Measurements from ENCODE around the gene GMCL1. TPM values are rescaled to one million over a fixed set of nuclear protein-coding genes. Genes with fewer than 3 reads are reported as not detected.
"Not testable (repeated sequence)": the region's sequence is repeated elsewhere in the genome, so short reads cannot be mapped to it uniquely, and the experiment has no call there.

GMCL1 gene
- total RNA-seq, 1 experiment from 2014 or later = 21.6 TPM

DNA sequence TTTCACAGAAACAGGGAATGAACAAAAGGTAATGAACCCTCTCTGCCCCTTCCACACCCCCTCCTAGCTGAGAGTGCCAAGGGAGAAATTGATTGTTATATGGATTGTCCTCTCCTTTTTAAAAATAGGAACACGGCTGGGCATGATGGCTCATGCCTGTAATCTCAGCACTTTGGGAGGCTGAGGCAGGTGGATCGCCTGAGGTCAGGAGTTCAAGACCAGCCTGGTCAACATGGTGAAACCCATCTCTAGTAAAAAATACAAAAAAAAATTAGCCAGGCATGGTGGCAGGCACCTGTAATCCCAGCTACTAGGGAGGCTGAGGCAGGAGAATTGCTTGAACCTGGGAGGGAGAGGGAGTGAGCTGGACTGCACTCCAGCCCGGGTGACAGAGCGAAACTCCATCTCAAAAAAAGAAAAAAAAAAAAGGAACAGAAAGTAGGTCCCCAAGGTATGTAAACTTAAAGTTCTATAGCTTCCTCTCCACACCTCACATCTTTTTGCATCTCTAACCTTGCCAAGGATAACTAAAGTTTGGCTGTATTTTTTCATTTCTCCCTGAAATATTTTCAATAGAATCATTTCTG, 26.6 kb upstream of the GMCL1 start:
- H3K27ac Mint-ChIP-seq; H3K4me3 Mint-ChIP-seq; H3K9me3 Mint-ChIP-seq; POLR2A ChIA-PET; H3K27me3 Mint-ChIP-seq (ENCODE audit: low read depth); DNase-seq (ENCODE audit: low spot score); H3K36me3 Mint-ChIP-seq; ATAC-seq: not testable (repeated sequence)
- CTCF ChIA-PET = interaction anchor here (1.4 to 3.6 kb wide), 3 partner anchors 13 to 78 kb away, joined by 3 to 25 read pairs (median 12); no protein-coding TSS in a partner anchor
- peaks cover 17% of the 10 kb centered on the region for H3K4me1 Mint-ChIP-seq

DNA sequence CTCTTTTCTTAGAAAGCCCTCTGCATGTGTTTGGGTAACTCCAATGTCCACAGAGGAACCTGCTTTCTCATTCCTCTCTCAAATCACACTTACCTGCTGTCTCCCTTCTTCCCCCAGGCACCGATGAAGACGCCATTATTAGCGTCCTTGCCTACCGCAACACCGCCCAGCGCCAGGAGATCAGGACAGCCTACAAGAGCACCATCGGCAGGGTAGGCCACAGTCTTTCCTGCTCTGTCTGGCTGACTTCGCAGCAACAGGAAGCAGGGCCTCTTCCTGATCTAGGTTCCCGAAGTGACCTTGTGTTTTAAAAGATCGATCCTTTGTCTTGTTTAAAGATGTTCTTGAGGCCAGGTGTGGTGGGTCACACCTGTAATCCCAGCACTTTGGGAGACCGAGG, 25.0 kb upstream of the GMCL1 start:
- Mint-ChIP-seq H3K36me3 (peaks cover 4% of the 10 kb centered on the region), H3K9me3 (peaks cover 5% of the 10 kb centered on the region), H3K27me3 (ENCODE audit: low read depth) (no peaks in the 10 kb centered on the region), H3K27ac (no peak overlapping the region; the same call in 1 of the 2 replicates), H3K4me3 (no peak overlapping the region), H3K4me1 (peaks cover 6% of the 10 kb centered on the region; the same call in 1 of the 2 replicates)
- TF ChIP-seq FOXP1 (CRISPR knock-in tag; IDR thresholded peaks at IDR 0.05; ENCODE audit: borderline replicate concordance) = no peak
- TF ChIP-seq ZNF671 (CRISPR knock-in tag; IDR thresholded peaks at IDR 0.05) = no peak
- no peak for TF ChIP-seq ZNF416 (CRISPR knock-in tag; IDR thresholded peaks at IDR 0.05)
- TF ChIP-seq, protein P1, sequence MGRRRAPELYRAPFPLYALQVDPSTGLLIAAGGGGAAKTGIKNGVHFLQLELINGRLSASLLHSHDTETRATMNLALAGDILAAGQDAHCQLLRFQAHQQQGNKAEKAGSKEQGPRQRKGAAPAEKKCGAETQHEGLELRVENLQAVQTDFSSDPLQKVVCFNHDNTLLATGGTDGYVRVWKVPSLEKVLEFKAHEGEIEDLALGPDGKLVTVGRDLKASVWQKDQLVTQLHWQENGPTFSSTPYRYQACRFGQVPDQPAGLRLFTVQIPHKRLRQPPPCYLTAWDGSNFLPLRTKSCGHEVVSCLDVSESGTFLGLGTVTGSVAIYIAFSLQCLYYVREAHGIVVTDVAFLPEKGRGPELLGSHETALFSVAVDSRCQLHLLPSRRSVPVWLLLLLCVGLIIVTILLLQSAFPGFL (CRISPR knock-in tag; IDR thresholded peaks at IDR 0.05; ENCODE audit: borderline replicate concordance) = no peak
- TF ChIP-seq ZNF423 (CRISPR knock-in tag; IDR thresholded peaks at IDR 0.05) = no peak
- TF ChIP-seq, protein P2, sequence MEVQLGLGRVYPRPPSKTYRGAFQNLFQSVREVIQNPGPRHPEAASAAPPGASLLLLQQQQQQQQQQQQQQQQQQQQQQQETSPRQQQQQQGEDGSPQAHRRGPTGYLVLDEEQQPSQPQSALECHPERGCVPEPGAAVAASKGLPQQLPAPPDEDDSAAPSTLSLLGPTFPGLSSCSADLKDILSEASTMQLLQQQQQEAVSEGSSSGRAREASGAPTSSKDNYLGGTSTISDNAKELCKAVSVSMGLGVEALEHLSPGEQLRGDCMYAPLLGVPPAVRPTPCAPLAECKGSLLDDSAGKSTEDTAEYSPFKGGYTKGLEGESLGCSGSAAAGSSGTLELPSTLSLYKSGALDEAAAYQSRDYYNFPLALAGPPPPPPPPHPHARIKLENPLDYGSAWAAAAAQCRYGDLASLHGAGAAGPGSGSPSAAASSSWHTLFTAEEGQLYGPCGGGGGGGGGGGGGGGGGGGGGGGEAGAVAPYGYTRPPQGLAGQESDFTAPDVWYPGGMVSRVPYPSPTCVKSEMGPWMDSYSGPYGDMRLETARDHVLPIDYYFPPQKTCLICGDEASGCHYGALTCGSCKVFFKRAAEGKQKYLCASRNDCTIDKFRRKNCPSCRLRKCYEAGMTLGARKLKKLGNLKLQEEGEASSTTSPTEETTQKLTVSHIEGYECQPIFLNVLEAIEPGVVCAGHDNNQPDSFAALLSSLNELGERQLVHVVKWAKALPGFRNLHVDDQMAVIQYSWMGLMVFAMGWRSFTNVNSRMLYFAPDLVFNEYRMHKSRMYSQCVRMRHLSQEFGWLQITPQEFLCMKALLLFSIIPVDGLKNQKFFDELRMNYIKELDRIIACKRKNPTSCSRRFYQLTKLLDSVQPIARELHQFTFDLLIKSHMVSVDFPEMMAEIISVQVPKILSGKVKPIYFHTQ (CRISPR knock-in tag; IDR thresholded peaks at IDR 0.05) = no peak
- TF ChIP-seq ETV6 (CRISPR knock-in tag; IDR thresholded peaks at IDR 0.05) = no peak
- TF ChIP-seq, protein P3, sequence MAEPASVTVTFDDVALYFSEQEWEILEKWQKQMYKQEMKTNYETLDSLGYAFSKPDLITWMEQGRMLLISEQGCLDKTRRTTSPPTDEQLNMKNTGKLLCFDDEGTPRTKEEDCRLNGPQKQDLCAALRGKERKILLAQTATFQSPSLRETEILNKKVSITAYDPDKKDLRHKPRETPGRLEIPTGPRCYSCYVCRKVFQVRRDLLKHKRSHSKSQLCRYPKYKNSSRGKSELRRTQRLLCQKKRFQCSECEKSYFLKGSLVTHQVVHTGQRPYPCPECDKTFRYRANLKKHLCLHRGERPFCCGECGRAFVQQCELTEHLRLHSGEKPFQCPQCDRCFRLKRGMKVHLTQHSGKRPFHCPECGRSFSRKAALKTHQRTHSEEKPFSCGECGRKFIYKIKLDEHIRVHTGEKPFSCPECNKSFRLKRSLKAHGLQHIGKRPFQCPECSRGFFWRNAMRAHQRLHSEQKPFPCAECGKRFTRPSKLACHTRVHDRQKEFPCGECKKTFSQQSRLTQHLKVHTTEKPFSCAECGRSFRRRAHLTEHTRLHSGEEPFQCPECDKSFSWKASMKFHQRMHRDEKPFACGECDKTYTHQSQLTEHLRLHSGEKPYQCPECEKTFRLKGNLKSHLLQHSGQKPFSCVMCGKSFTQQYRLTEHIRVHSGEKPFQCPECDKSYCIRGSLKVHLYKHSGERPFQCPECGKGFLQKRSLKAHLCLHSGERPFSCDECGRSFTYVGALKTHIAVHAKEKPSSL (CRISPR knock-in tag; conservative IDR thresholded peaks at IDR 0.05) = no peak
- TF ChIP-seq ZNF396 (CRISPR knock-in tag; IDR thresholded peaks at IDR 0.05; ENCODE audit: borderline replicate concordance) = no peak
- TF ChIP-seq SMAD4 (CRISPR knock-in tag; IDR thresholded peaks at IDR 0.05) = no peak
- TF ChIP-seq ZNF121 (CRISPR knock-in tag; IDR thresholded peaks at IDR 0.05) = no peak
- TF ChIP-seq MYBL2 (CRISPR knock-in tag; IDR thresholded peaks at IDR 0.05) = no peak
- ChIA-PET CTCF (interaction anchor here (0.6 to 1.9 kb wide), 2 partner anchors 12 to 444 kb away, joined by 4 to 12 read pairs; no protein-coding TSS in a partner anchor), POLR2A (no interaction called here)
- no peak for DNase-seq (ENCODE audit: low spot score)
- ATAC-seq = no peak

DNA sequence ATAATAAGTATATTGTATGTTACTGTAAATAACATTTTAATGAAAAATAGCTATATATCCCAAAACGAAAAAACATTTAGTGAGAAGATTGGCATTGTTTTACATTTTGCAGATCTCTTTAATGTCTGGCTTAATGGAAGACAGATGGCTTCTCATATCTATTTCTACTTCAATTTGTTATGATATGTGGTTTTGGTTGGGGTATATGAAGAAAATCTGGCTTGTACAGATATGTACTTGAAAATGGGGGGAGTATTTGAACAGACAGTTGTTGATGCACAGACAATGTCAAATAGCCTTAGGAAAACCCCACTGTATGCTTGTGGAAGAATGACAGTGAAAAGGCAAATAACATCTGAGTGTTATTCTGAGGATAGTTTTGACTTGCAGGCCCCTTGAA, 23.6 kb upstream of the GMCL1 start:
- no peak for DNase-seq (ENCODE audit: low spot score)
- CTCF ChIA-PET = interaction anchor here (1.1 to 2.3 kb wide), 2 partner anchors 11 to 81 kb away, joined by 6 to 7 read pairs; no protein-coding TSS in a partner anchor
- TF ChIP-seq, protein P4, sequence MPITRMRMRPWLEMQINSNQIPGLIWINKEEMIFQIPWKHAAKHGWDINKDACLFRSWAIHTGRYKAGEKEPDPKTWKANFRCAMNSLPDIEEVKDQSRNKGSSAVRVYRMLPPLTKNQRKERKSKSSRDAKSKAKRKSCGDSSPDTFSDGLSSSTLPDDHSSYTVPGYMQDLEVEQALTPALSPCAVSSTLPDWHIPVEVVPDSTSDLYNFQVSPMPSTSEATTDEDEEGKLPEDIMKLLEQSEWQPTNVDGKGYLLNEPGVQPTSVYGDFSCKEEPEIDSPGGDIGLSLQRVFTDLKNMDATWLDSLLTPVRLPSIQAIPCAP (CRISPR knock-in tag; IDR thresholded peaks at IDR 0.05) = no peak
- TF ChIP-seq NFATC4 (CRISPR knock-in tag; IDR thresholded peaks at IDR 0.05) (no peak), JUN (CRISPR knock-in tag; IDR thresholded peaks at IDR 0.05) (no peak), ELF4 (CRISPR knock-in tag; IDR thresholded peaks at IDR 0.05; ENCODE audit: low read depth) (no peak), FOXK1 (CRISPR knock-in tag; IDR thresholded peaks at IDR 0.05) (no peak), FOXJ3 (CRISPR knock-in tag; IDR thresholded peaks at IDR 0.05; ENCODE audit: borderline replicate concordance) (no peak), HMGA2 (CRISPR knock-in tag; IDR thresholded peaks at IDR 0.05) (no peak)
- TF ChIP-seq, protein P5, sequence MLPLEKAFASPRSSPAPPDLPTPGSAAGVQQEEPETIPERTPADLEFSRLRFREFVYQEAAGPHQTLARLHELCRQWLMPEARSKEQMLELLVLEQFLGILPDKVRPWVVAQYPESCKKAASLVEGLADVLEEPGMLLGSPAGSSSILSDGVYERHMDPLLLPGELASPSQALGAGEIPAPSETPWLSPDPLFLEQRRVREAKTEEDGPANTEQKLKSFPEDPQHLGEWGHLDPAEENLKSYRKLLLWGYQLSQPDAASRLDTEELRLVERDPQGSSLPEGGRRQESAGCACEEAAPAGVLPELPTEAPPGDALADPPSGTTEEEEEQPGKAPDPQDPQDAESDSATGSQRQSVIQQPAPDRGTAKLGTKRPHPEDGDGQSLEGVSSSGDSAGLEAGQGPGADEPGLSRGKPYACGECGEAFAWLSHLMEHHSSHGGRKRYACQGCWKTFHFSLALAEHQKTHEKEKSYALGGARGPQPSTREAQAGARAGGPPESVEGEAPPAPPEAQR (CRISPR knock-in tag; IDR thresholded peaks at IDR 0.05) = no peak
- TF ChIP-seq, protein P6, sequence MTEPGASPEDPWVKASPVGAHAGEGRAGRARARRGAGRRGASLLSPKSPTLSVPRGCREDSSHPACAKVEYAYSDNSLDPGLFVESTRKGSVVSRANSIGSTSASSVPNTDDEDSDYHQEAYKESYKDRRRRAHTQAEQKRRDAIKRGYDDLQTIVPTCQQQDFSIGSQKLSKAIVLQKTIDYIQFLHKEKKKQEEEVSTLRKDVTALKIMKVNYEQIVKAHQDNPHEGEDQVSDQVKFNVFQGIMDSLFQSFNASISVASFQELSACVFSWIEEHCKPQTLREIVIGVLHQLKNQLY (CRISPR knock-in tag; IDR thresholded peaks at IDR 0.05) = no peak
- TF ChIP-seq, protein P7, sequence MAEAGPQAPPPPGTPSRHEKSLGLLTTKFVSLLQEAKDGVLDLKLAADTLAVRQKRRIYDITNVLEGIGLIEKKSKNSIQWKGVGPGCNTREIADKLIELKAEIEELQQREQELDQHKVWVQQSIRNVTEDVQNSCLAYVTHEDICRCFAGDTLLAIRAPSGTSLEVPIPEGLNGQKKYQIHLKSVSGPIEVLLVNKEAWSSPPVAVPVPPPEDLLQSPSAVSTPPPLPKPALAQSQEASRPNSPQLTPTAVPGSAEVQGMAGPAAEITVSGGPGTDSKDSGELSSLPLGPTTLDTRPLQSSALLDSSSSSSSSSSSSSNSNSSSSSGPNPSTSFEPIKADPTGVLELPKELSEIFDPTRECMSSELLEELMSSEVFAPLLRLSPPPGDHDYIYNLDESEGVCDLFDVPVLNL (CRISPR knock-in tag; IDR thresholded peaks at IDR 0.05; ENCODE audit: borderline replicate concordance, low read depth) = no peak
- H3K36me3 Mint-ChIP-seq = no peaks in the 10 kb centered on the region; the same call in 1 of the 2 replicates
- no peaks in the 10 kb centered on the region for H3K9me3 Mint-ChIP-seq
- H3K4me3 Mint-ChIP-seq = no peak overlapping the region
- H3K27me3 Mint-ChIP-seq (ENCODE audit: low read depth) = no peaks in the 10 kb centered on the region
- no peak overlapping the region for H3K27ac Mint-ChIP-seq
- peaks cover 6% of the 10 kb centered on the region; the same call in 1 of the 2 replicates for H3K4me1 Mint-ChIP-seq
- no peak for ATAC-seq
- POLR2A ChIA-PET = no interaction called here
